ENCODE results near the gene CRACDL. TPM values are rescaled to one million over a fixed set of nuclear protein-coding genes. Genes with fewer than 3 reads are reported as not detected.

CRACDL gene
- polyA plus RNA-seq, 1 of the 3 experiments (the other 2 are of a cell fraction): not detected

- Histone ChIP-seq H3K4me1 (ENCODE audit: control insufficient read depth in 1 of 2, insufficient read depth in 2 of 2, low read depth in 1 of 2, low read length in 1 of 2) (no peaks in the 10 kb centered on the region), H3K79me2 (ENCODE audit: insufficient read depth) (no peaks in the 10 kb centered on the region), H3K9ac (no peak overlapping the region), H3K4me2 (no peak overlapping the region), H4K20me1 (ENCODE audit: insufficient read depth) (no peaks in the 10 kb centered on the region), H2AFZ (ENCODE audit: low read depth) (no peak overlapping the region), H3K36me3 (replicated peaks in 1 of 2; ENCODE audit: control insufficient read depth in 1 of 2, insufficient read depth in 2 of 2, low read length in 1 of 2) (no peaks in the 10 kb centered on the region), H3F3A (replicated peaks; ENCODE audit: insufficient read depth) (no peaks in the 10 kb centered on the region), H3K9me2 (no peaks in the 10 kb centered on the region), H3K9me3 (no peaks in the 10 kb centered on the region; the same call in 1 of the 2 replicates), H3K4me3 (ENCODE audit: low read depth in 2 of 2, low read length in 1 of 2) (no peak overlapping the region), H3K27me3 (ENCODE audit: insufficient read depth) (no peaks in the 10 kb centered on the region), H3K27ac (ENCODE audit: low read depth in 2 of 2, low read length in 1 of 2) (no peak overlapping the region)
- no peak for TF ChIP-seq CHD2 (IDR thresholded peaks at IDR 0.05; ENCODE audit: low read length, partially characterized antibody)
- ChIA-PET CTCF (interaction anchor here (1.2 kb wide), 1 partner anchor 182 kb away, joined by 3 read pairs; no protein-coding TSS in a partner anchor), POLR2A (no interaction called here)
- 38% methylated on average over 2 of the region's 2 CpGs for WGBS (ENCODE audit: low lambda C conversion rate)
- no peak for DNase-seq
These were observed 51.4 kb downstream of the CRACDL start for GRCh38 chr2:98884658-98885057.

DNA sequence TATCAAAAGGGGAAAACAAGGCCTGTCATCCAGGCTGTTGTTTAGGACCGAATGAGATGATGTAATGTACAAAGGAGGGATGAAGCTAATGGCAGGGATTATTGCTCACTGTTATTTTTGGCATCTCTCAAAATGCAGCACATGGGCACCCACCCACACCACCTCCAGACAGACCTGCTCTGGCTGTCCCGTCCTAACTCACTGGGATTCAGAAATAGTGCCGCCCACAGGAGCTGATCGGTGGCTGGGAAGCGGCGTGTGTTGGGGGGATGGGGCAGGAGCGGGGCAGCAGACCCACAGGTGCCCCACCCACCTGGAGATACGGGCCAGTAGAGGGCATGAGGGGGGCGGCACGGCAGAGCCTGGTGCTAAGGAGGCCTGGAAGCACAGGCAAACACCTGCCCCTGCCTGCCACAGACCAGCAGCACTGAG lies 52.2 kb downstream of the CRACDL start:
- no peaks in the 10 kb centered on the region for H4K20me1 ChIP-seq (ENCODE audit: insufficient read depth)
- CTCF ChIA-PET: no interaction called here
- H3K27me3 ChIP-seq (ENCODE audit: insufficient read depth): no peaks in the 10 kb centered on the region
- H3K9me3 ChIP-seq: no peaks in the 10 kb centered on the region
- no peak overlapping the region for H3K27ac ChIP-seq (ENCODE audit: low read depth in 2 of 2, low read length in 1 of 2)
- H3K9ac ChIP-seq: no peak overlapping the region
- H3F3A ChIP-seq (replicated peaks; ENCODE audit: insufficient read depth): no peaks in the 10 kb centered on the region
- no peak for DNase-seq
- no peaks in the 10 kb centered on the region for H3K36me3 ChIP-seq (replicated peaks in 1 of 2; ENCODE audit: control insufficient read depth in 1 of 2, insufficient read depth in 2 of 2, low read length in 1 of 2)
- no peaks in the 10 kb centered on the region for H3K4me1 ChIP-seq (ENCODE audit: control insufficient read depth in 1 of 2, insufficient read depth in 2 of 2, low read depth in 1 of 2, low read length in 1 of 2)
- no peaks in the 10 kb centered on the region for H3K79me2 ChIP-seq (ENCODE audit: insufficient read depth)
- TF ChIP-seq USF1 (IDR thresholded peaks at IDR 0.05; ENCODE audit: borderline replicate concordance, low read depth) (no peak), ZBTB33 (IDR thresholded peaks at IDR 0.05; ENCODE audit: borderline replicate concordance, low read depth) (no peak), MAX (IDR thresholded peaks at IDR 0.05; ENCODE audit: low read depth) (no peak), TAF1 (IDR thresholded peaks at IDR 0.05; ENCODE audit: borderline replicate concordance, low read depth, low read length) (no peak), ELF1 (IDR thresholded peaks at IDR 0.05) (no peak), CHD2 (IDR thresholded peaks at IDR 0.05; ENCODE audit: low read length, partially characterized antibody) (no peak), YY1 (IDR thresholded peaks at IDR 0.05; ENCODE audit: low read depth) (no peak), GABPA (IDR thresholded peaks at IDR 0.05; ENCODE audit: low read depth) (no peak), MEF2A (IDR thresholded peaks at IDR 0.05; ENCODE audit: borderline replicate concordance, low read depth) (no peak), EP300 (IDR thresholded peaks at IDR 0.05; ENCODE audit: borderline replicate concordance in 1 of 2, low read depth in 1 of 2, low read length in 1 of 2) (no peak), TEAD4 (IDR thresholded peaks at IDR 0.05; ENCODE audit: borderline replicate concordance, insufficient read depth) (no peak), RAD21 (IDR thresholded peaks at IDR 0.05; ENCODE audit: low read length) (no peak), RFX5 (IDR thresholded peaks at IDR 0.05; ENCODE audit: low read length) (no peak), POLR2AphosphoS5 (IDR thresholded peaks at IDR 0.05; ENCODE audit: low read depth, low read length) (no peak), USF2 (IDR thresholded peaks at IDR 0.05; ENCODE audit: borderline replicate concordance, low read depth, low read length) (no peak), FOSL2 (IDR thresholded peaks at IDR 0.05; ENCODE audit: borderline replicate concordance, low read depth) (no peak), NRF1 (IDR thresholded peaks at IDR 0.05; ENCODE audit: low read depth, low read length) (no peak), FOXM1 (IDR thresholded peaks at IDR 0.05; ENCODE audit: low read depth) (no peak)
- TF ChIP-seq, protein P1, sequence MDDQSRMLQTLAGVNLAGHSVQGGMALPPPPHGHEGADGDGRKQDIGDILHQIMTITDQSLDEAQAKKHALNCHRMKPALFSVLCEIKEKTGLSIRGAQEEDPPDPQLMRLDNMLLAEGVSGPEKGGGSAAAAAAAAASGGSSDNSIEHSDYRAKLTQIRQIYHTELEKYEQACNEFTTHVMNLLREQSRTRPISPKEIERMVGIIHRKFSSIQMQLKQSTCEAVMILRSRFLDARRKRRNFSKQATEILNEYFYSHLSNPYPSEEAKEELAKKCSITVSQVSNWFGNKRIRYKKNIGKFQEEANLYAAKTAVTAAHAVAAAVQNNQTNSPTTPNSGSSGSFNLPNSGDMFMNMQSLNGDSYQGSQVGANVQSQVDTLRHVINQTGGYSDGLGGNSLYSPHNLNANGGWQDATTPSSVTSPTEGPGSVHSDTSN (IDR thresholded peaks at IDR 0.05): no peak
- TF ChIP-seq, protein P2, sequence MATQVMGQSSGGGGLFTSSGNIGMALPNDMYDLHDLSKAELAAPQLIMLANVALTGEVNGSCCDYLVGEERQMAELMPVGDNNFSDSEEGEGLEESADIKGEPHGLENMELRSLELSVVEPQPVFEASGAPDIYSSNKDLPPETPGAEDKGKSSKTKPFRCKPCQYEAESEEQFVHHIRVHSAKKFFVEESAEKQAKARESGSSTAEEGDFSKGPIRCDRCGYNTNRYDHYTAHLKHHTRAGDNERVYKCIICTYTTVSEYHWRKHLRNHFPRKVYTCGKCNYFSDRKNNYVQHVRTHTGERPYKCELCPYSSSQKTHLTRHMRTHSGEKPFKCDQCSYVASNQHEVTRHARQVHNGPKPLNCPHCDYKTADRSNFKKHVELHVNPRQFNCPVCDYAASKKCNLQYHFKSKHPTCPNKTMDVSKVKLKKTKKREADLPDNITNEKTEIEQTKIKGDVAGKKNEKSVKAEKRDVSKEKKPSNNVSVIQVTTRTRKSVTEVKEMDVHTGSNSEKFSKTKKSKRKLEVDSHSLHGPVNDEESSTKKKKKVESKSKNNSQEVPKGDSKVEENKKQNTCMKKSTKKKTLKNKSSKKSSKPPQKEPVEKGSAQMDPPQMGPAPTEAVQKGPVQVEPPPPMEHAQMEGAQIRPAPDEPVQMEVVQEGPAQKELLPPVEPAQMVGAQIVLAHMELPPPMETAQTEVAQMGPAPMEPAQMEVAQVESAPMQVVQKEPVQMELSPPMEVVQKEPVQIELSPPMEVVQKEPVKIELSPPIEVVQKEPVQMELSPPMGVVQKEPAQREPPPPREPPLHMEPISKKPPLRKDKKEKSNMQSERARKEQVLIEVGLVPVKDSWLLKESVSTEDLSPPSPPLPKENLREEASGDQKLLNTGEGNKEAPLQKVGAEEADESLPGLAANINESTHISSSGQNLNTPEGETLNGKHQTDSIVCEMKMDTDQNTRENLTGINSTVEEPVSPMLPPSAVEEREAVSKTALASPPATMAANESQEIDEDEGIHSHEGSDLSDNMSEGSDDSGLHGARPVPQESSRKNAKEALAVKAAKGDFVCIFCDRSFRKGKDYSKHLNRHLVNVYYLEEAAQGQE (IDR thresholded peaks at IDR 0.05; ENCODE audit: low read depth, low read length): no peak
- WGBS (ENCODE audit: low lambda C conversion rate): 77% methylated on average over 10 of the region's 10 CpGs
- H2AFZ ChIP-seq (ENCODE audit: low read depth): no peak overlapping the region
- no peak overlapping the region for H3K4me2 ChIP-seq
- H3K9me2 ChIP-seq: no peaks in the 10 kb centered on the region
- H3K4me3 ChIP-seq (ENCODE audit: low read depth in 2 of 2, low read length in 1 of 2): no peak overlapping the region
- POLR2A ChIA-PET: no interaction called here

Data from SK-N-SH (cell line).